ENCODE data around the gene WWOX.

DNA sequence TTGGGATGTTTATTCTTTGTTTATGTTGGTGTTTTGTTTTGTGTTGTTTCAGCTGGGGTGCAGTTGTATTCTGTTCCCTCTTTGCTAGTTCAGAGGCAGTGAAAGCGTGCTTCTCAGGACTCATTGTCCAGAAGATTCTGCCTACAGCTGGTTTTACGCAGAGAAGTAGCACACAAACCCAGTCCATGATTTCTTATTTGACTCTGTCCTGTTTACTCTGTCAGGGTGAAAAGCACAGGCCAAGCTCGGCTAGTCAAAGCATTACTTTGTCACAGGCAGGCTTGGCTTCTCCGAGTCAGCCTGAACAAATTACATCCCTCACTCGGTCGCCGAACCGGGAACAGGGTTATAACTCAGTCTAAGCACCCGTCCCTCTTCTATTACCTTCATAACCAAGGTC lies 1066.1 kb downstream of the WWOX start:
- TF ChIP-seq, protein P1, sequence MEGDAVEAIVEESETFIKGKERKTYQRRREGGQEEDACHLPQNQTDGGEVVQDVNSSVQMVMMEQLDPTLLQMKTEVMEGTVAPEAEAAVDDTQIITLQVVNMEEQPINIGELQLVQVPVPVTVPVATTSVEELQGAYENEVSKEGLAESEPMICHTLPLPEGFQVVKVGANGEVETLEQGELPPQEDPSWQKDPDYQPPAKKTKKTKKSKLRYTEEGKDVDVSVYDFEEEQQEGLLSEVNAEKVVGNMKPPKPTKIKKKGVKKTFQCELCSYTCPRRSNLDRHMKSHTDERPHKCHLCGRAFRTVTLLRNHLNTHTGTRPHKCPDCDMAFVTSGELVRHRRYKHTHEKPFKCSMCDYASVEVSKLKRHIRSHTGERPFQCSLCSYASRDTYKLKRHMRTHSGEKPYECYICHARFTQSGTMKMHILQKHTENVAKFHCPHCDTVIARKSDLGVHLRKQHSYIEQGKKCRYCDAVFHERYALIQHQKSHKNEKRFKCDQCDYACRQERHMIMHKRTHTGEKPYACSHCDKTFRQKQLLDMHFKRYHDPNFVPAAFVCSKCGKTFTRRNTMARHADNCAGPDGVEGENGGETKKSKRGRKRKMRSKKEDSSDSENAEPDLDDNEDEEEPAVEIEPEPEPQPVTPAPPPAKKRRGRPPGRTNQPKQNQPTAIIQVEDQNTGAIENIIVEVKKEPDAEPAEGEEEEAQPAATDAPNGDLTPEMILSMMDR (IDR thresholded peaks at IDR 0.05; ENCODE audit: control extremely low read depth in 1 of 3, insufficient read depth in 1 of 3, low read depth in 1 of 3, low read length in 3 of 3), result no peak
- TF ChIP-seq RFX5 (IDR thresholded peaks at IDR 0.05; ENCODE audit: borderline replicate concordance, low read depth, low read length) (no peak), EZH2 (IDR thresholded peaks at IDR 0.05; ENCODE audit: low read depth, low read length, severe bottlenecking) (no peak), POLR2A (IDR thresholded peaks at IDR 0.05; ENCODE audit: control extremely low read depth in 1 of 2, low read depth in 2 of 2, low read length in 2 of 2) (no peak), RNF2 (IDR thresholded peaks at IDR 0.05; ENCODE audit: borderline replicate concordance, low read depth, low read length, missing control alignments, poor library complexity, severe bottlenecking) (no peak), EP300 (IDR thresholded peaks at IDR 0.05; ENCODE audit: borderline replicate concordance in 1 of 2, low read depth in 2 of 2, low read length in 2 of 2) (no peak), SRF (IDR thresholded peaks at IDR 0.05; ENCODE audit: low read depth, low read length) (no peak)

Data from H1 (cell line).